CD4-positive, alpha-beta T cell (primary cell): ENCODE results near the gene SLC4A5. TPM values are rescaled to one million over a fixed set of nuclear protein-coding genes. Genes with fewer than 3 reads are reported as not detected.

ENCODE experiments used
- ATAC-seq: fragments of 200-7000 bp; cut with Tn5 transposase; one replicate; pipeline ENCODE4 v1.10.0; 2022; ENCODE audit warnings: mild to moderate bottlenecking; ENCODE audit not compliant: poor library complexity
- CTCF ChIA-PET: fragments of 350-600 bp; sonication (Branson Sonifier 250); formaldehyde crosslinking; loops from one replicate; lab custom pipeline; 2021; ENCODE audit warnings: antibody characterized with exemption, inconsistent platforms; lab: Charles Lee
- POLR2A ChIA-PET: fragments of 350-600 bp; sonication (Branson Sonifier 250); formaldehyde crosslinking; loops from one replicate; lab custom pipeline; 2021; ENCODE audit warnings: antibody characterized with exemption, inconsistent platforms; lab: Charles Lee
- DNase-seq, 14 experiments: peaks; one replicate each; pipeline ENCODE4 v3.0.0-alpha.2; 2013 to 2020; ENCODE audit warnings: mixed read lengths in 2 of 14
- H3K27ac ChIP-seq, 2 donors: one replicate each; pipeline versions ENCODE4 v1.5.1 to v1.7.0; 2013; ENCODE audit warnings: low read length in 2 of 2, low read depth in 1 of 2, mild to moderate bottlenecking in 1 of 2
- H3K27me3 ChIP-seq, 2 experiments: 1 replicate in 1 of 2; 2 replicates in 1 of 2; pipeline versions ENCODE4 v1.6.1 to v1.7.0; 2013; ENCODE audit warnings: low read length in 2 of 2, control low read depth in 1 of 2, mild to moderate bottlenecking in 1 of 2, moderate library complexity in 1 of 2; ENCODE audit not compliant: insufficient read depth in 2 of 2, control insufficient read depth in 1 of 2
- H3K36me3 ChIP-seq: one replicate; pipeline ENCODE4 v1.6.1; 2013; ENCODE audit warnings: low read length, control low read depth; ENCODE audit not compliant: insufficient read depth
- H3K4me1 ChIP-seq: one replicate; pipeline ENCODE4 v1.6.1; 2013; ENCODE audit warnings: low read length, control low read depth; ENCODE audit not compliant: insufficient read depth
- H3K4me3 ChIP-seq: one replicate; pipeline ENCODE4 v1.5.1; 2013; ENCODE audit warnings: mild to moderate bottlenecking, low read length, moderate library complexity
- H3K9me3 ChIP-seq, 2 experiments: 1 replicate in 1 of 2; 2 replicates in 1 of 2; pipeline versions ENCODE4 v1.6.1 to v1.7.0; 2013; ENCODE audit warnings: low read length in 2 of 2, mild to moderate bottlenecking in 2 of 2, control low read depth in 1 of 2, moderate library complexity in 1 of 2; ENCODE audit not compliant: control insufficient read depth in 1 of 2, insufficient read depth in 1 of 2
- H3K27ac Mint-ChIP-seq: one replicate; pipeline ENCODE4 v1.8.0; 2020; ENCODE audit warnings: mixed read lengths
- H3K27me3 Mint-ChIP-seq: one replicate; pipeline ENCODE4 v1.8.0; 2021; ENCODE audit warnings: mixed read lengths
- H3K36me3 Mint-ChIP-seq: one replicate; pipeline ENCODE4 v1.8.0; 2021; ENCODE audit warnings: low read depth, mixed read lengths
- H3K4me1 Mint-ChIP-seq: one replicate; pipeline ENCODE4 v1.8.0; 2021; ENCODE audit warnings: low read depth, mixed read lengths
- H3K4me3 Mint-ChIP-seq: one replicate; pipeline ENCODE4 v1.8.0; 2020; ENCODE audit warnings: mild to moderate bottlenecking, mixed read lengths
- H3K9me3 Mint-ChIP-seq: one replicate; pipeline ENCODE4 v1.8.0; 2020; ENCODE audit warnings: mixed read lengths
- CTCF ChIP-seq: fragments of 200-600 bp; IDR thresholded peaks from one replicate; pipeline ENCODE4 v1.8.0; 2022; ENCODE audit warnings: antibody characterized with exemption, mild to moderate bottlenecking
- intact Hi-C, 2 experiments: fragments of 100-400 bp; cut with DNase I in 1 of 2; cut with micrococcal nuclease in 1 of 2; formaldehyde crosslinking; loops; one replicate each; pipeline versions ENCODE4 v1.15.1 to v1.9.0; 2023 to 2025; cut with DNase I, micrococcal nuclease
- total RNA-seq, 174 experiments: library from RNA in 2 of 174; stranded (reverse) in 2 of 174; gene quantifications; one replicate each; pipeline ENCODE4 v1.2.3 and lab custom pipeline; 2021 to 2026

The SLC4A5 gene
- total RNA-seq, 2 experiments from 2014 or later: 7.8 to 10.4 TPM

DNA sequence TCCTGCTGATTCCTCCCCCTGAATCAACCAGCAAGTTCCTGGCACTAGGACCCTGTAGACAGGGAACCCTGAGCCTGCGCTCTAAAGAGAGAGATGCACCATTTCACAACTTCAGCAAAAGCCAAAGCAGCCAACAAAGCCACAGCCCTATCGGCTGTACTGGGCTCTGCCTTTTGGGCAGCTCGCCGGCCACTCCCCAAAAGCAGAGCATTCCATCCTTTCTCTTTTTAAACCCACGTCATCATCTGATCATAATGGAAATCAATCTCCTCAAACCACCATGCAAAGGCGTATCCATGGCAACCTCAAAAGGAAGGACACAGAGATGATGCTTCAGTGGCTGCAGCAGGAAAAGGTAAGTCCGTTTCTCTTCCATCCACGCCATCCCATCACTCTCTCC is 42.2 kb upstream of the SLC4A5 start:
- Histone ChIP-seq H3K4me3 (no peak overlapping the region), H3K4me1 (peaks cover 36% of the 10 kb centered on the region), H3K27me3 (no peaks in the 10 kb centered on the region), H3K9me3 (no peaks in the 10 kb centered on the region), H3K36me3 (peaks cover 8% of the 10 kb centered on the region), H3K27ac (no peak overlapping the region)
- no peak for ATAC-seq
- no peaks in the 10 kb centered on the region for H3K9me3 Mint-ChIP-seq
- no peak overlapping the region for H3K27ac Mint-ChIP-seq
- peaks cover 27% of the 10 kb centered on the region for H3K4me1 Mint-ChIP-seq
- H3K4me3 Mint-ChIP-seq: no peak overlapping the region
- no peak for DNase-seq
- ChIA-PET POLR2A (no interaction called here), CTCF (no interaction called here)
- H3K36me3 Mint-ChIP-seq: peaks cover 8% of the 10 kb centered on the region
- no peak for TF ChIP-seq CTCF
- no peaks in the 10 kb centered on the region for H3K27me3 Mint-ChIP-seq
- intact Hi-C loops: no loop called here

DNA sequence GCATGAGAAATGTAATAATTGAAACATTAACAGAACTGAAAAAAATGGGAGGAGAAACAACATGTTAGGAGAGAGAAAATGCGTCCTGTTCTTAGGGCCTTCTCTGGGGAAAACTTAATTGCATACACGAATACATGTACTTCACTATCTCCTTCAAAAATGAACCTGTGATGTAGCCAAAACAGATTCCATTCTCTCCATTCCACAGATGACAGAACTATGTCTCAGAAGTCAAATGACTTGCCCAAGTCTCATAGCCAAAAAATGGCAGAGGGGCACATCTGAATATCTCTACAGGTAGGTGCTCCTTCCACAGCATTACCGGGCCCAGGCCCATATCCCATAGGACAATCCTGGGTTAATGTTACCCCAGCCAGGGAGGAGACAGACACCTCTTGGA is 40.8 kb upstream of the SLC4A5 start:
- Mint-ChIP-seq H3K9me3 (no peaks in the 10 kb centered on the region), H3K27ac (no peak overlapping the region), H3K4me1 (peaks cover 35% of the 10 kb centered on the region), H3K4me3 (no peak overlapping the region), H3K27me3 (no peaks in the 10 kb centered on the region), H3K36me3 (peaks cover 11% of the 10 kb centered on the region)
- TF ChIP-seq CTCF: no peak
- Histone ChIP-seq H3K4me3 (no peak overlapping the region), H3K36me3 (peaks cover 8% of the 10 kb centered on the region), H3K27ac (no peak overlapping the region), H3K9me3 (no peaks in the 10 kb centered on the region), H3K27me3 (no peaks in the 10 kb centered on the region), H3K4me1 (peaks cover 42% of the 10 kb centered on the region)
- POLR2A ChIA-PET: no interaction called here
- DNase-seq: no peak
- no peak for ATAC-seq
- intact Hi-C loops: no loop called here
- CTCF ChIA-PET: no interaction called here

DNA sequence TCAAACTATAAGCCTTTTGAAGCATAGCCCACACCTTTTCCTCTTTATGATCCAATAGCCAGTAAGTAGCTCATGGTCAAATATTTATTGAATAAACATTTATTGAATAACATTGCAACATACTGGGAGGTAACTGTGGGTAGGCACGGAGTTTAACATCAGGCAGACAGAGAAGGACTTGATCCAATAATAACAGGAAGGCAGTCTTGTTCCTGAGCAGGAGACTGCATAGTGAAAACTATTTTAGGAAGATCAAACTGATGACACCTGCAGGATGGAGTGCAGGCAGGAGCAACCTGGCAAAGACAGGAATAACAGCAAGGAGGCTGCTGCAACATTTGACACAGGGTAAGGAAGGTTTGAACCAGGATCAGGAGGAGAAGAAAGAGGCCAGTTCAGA is 40.0 kb upstream of the SLC4A5 start:
- H3K4me1 Mint-ChIP-seq: peaks cover 42% of the 10 kb centered on the region
- H3K27me3 ChIP-seq: no peaks in the 10 kb centered on the region
- intact Hi-C loops: no loop called here
- no peaks in the 10 kb centered on the region for H3K9me3 ChIP-seq
- H3K4me3 Mint-ChIP-seq: no peak overlapping the region
- CTCF ChIA-PET: no interaction called here
- no peaks in the 10 kb centered on the region for H3K9me3 Mint-ChIP-seq
- POLR2A ChIA-PET: no interaction called here
- peaks cover 8% of the 10 kb centered on the region for H3K36me3 ChIP-seq
- H3K4me3 ChIP-seq: no peak overlapping the region
- no peak for DNase-seq
- no peak for ATAC-seq
- no peaks in the 10 kb centered on the region for H3K27me3 Mint-ChIP-seq
- no peak overlapping the region for H3K27ac ChIP-seq
- peaks cover 37% of the 10 kb centered on the region for H3K4me1 ChIP-seq
- no peak for TF ChIP-seq CTCF
- no peak overlapping the region for H3K27ac Mint-ChIP-seq
- peaks cover 11% of the 10 kb centered on the region for H3K36me3 Mint-ChIP-seq
